ENCODE data around the gene TIMM13.

The TIMM13 gene

DNA sequence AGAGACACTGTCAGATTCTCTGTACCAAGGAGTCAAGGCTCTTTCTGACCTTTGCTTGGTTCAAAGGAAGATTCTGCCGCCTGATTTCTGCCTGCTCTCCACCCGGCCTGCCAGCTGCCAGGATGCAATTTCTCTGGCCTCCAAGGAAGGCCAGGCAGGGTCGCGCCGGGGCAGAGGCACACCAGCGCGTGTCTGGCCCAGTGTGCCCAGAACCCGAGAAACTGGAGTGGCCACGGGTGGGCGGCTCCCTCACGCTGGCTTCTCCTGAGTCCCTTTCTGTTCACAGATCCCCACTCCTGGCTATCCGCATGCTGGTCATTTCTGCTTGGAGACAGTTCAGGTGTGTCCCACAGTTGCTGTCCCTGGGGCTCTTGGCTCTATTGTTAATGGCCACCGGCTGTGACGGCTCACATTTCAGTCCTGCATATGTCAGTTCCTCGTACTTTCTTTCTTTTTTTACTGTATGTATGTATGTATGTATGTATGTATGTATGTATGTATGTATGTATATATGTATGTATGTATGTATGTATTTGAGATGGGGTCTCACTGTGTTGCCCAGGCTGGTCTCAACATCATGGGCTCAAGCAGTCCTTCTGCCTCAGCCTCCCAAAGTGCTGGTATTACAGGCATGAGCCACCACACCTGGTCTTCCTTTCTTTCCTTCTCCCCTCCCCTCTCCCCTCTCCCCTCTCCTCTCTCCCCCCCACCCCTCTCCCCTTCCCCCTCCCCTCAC lies 50.4 kb downstream of the TIMM13 start:
- DNase-seq = no peak
